Measurements from ENCODE around the gene IDUA. TPM values are rescaled to one million over a fixed set of nuclear protein-coding genes. Genes with fewer than 3 reads are reported as not detected.
A peak's percentile ranks its signal among the peaks of the same experiment; 100 is the strongest.
"Not testable (repeated sequence)": the region's sequence is repeated elsewhere in the genome, so short reads cannot be mapped to it uniquely, and the experiment has no call there.

Gene IDUA
- total RNA-seq, 5 donors from 2014 or later (not counting 1 experiment from before 2014, with no cell fraction given), result 60.4 to 96.5 (median 78.7) TPM

GRCh38 chr4:1050486-1051213, 63.8 kb downstream of the IDUA start:
- no peaks in the 10 kb centered on the region for H3K36me3 Mint-ChIP-seq
- WGBS (ENCODE audit: insufficient coverage), result 88% methylated on average over 33 of the region's 40 CpGs
- Histone ChIP-seq H3K4me3 (ENCODE audit: control insufficient read depth in 1 of 2, extremely low read depth in 1 of 2, low read length in 1 of 2) (no peak overlapping the region), H3K27me3 (replicated peaks in 1 of 2; ENCODE audit: control insufficient read depth in 2 of 2, extremely low read depth in 1 of 2, insufficient read depth in 2 of 2, low read length in 1 of 2) (peaks cover 0 to 60% of the 10 kb centered on the region in 2 experiments), H3K36me3 (ENCODE audit: control insufficient read depth in 2 of 2, extremely low read depth in 1 of 2, insufficient read depth in 1 of 2, low read length in 1 of 2) (no peaks in the 10 kb centered on the region), H3K4me1 (ENCODE audit: control insufficient read depth in 1 of 2, extremely low read depth in 1 of 2, insufficient read depth in 2 of 2, low read length in 2 of 2) (peaks cover 0 to 5% of the 10 kb centered on the region in 2 experiments), H3K27ac (ENCODE audit: low read length) (no peak overlapping the region), H3K9me3 (no peaks in the 10 kb centered on the region)
- CTCF ChIA-PET, result no interaction called here
- H3K9me3 Mint-ChIP-seq, result no peaks in the 10 kb centered on the region
- H3K27me3 Mint-ChIP-seq, result peaks cover 21 to 22% of the 10 kb centered on the region in 2 donors
- POLR2A ChIA-PET, result no interaction called here
- no peak for ATAC-seq (replicated peaks in 1 of 4)
- H3K27ac Mint-ChIP-seq, result no peak overlapping the region
- peak in 1 of 35 experiments; percentile 1 for DNase-seq
- H3K4me3 Mint-ChIP-seq, result no peak overlapping the region
- H3K4me1 Mint-ChIP-seq, result peaks cover 5 to 14% (median 8%) of the 10 kb centered on the region in 3 donors

- DNase-seq (no peak), ATAC-seq (replicated peaks in 1 of 4) (no peak)
- ChIA-PET POLR2A (no interaction called here), CTCF (no interaction called here)
- WGBS (ENCODE audit: insufficient coverage), result 80% methylated on average over 1 of the region's 9 CpGs
- Mint-ChIP-seq H3K9me3 (no peaks in the 10 kb centered on the region), H3K4me1 (peaks cover 14 to 22% (median 16%) of the 10 kb centered on the region in 3 donors), H3K27ac (no peak overlapping the region), H3K4me3 (no peak overlapping the region), H3K27me3 (peaks cover 21 to 24% of the 10 kb centered on the region in 2 donors), H3K36me3 (no peaks in the 10 kb centered on the region)
- Histone ChIP-seq H3K9me3 (no peaks in the 10 kb centered on the region), H3K4me1 (ENCODE audit: control insufficient read depth in 1 of 2, extremely low read depth in 1 of 2, insufficient read depth in 2 of 2, low read length in 2 of 2) (peaks cover 0 to 14% of the 10 kb centered on the region in 2 experiments), H3K27ac (ENCODE audit: low read length) (no peak overlapping the region), H3K4me3 (ENCODE audit: control insufficient read depth in 1 of 2, extremely low read depth in 1 of 2, low read length in 1 of 2) (no peak overlapping the region), H3K27me3 (replicated peaks in 1 of 2; ENCODE audit: control insufficient read depth in 2 of 2, extremely low read depth in 1 of 2, insufficient read depth in 2 of 2, low read length in 1 of 2) (peaks cover 0 to 56% of the 10 kb centered on the region in 2 experiments), H3K36me3 (ENCODE audit: control insufficient read depth in 2 of 2, extremely low read depth in 1 of 2, insufficient read depth in 1 of 2, low read length in 1 of 2) (no peaks in the 10 kb centered on the region)
These were observed 64.6 kb downstream of the IDUA start for GRCh38 chr4:1051472-1051871.

- Mint-ChIP-seq H3K27ac (no peak overlapping the region), H3K4me3 (peak overlapping the region in 1 of 3 donors; percentile 29), H3K9me3 (no peaks in the 10 kb centered on the region), H3K36me3 (no peaks in the 10 kb centered on the region), H3K27me3 (peaks cover 17 to 19% of the 10 kb centered on the region in 2 donors), H3K4me1 (peaks cover 12 to 25% (median 17%) of the 10 kb centered on the region in 3 donors)
- ChIA-PET POLR2A (no interaction called here), CTCF (no interaction called here)
- Histone ChIP-seq H3K27ac (ENCODE audit: low read length) (no peak overlapping the region), H3K9me3 (no peaks in the 10 kb centered on the region), H3K4me1 (ENCODE audit: control insufficient read depth in 1 of 2, extremely low read depth in 1 of 2, insufficient read depth in 2 of 2, low read length in 2 of 2) (peaks cover 0 to 18% of the 10 kb centered on the region in 2 experiments), H3K4me3 (ENCODE audit: control insufficient read depth in 1 of 2, extremely low read depth in 1 of 2, low read length in 1 of 2) (no peak overlapping the region), H3K27me3 (replicated peaks in 1 of 2; ENCODE audit: control insufficient read depth in 2 of 2, extremely low read depth in 1 of 2, insufficient read depth in 2 of 2, low read length in 1 of 2) (peaks cover 0 to 48% of the 10 kb centered on the region in 2 experiments), H3K36me3 (ENCODE audit: control insufficient read depth in 2 of 2, extremely low read depth in 1 of 2, insufficient read depth in 1 of 2, low read length in 1 of 2) (no peaks in the 10 kb centered on the region)
- WGBS (ENCODE audit: insufficient coverage), result 74% methylated on average over 12 of the region's 15 CpGs
- no peak for ATAC-seq (replicated peaks in 1 of 4)
- DNase-seq, result no peak
These were observed 65.4 kb downstream of the IDUA start for GRCh38 chr4:1052231-1052671.

- POLR2A ChIA-PET, result interaction anchor here in 1 of 2 donors (0.7 kb wide), 1 partner anchor 58 kb away, joined by 8 read pairs; no protein-coding TSS in a partner anchor
- H3K27ac Mint-ChIP-seq, result no peak overlapping the region
- Histone ChIP-seq H3K27me3 (replicated peaks in 1 of 2; ENCODE audit: control insufficient read depth in 2 of 2, extremely low read depth in 1 of 2, insufficient read depth in 2 of 2, low read length in 1 of 2) (peaks cover 0 to 42% of the 10 kb centered on the region in 2 experiments), H3K27ac (ENCODE audit: low read length) (no peak overlapping the region), H3K4me1 (ENCODE audit: control insufficient read depth in 1 of 2, extremely low read depth in 1 of 2, insufficient read depth in 2 of 2, low read length in 2 of 2) (peaks cover 0 to 18% of the 10 kb centered on the region in 2 experiments), H3K4me3 (ENCODE audit: control insufficient read depth in 1 of 2, extremely low read depth in 1 of 2, low read length in 1 of 2) (no peak overlapping the region), H3K9me3 (no peaks in the 10 kb centered on the region), H3K36me3 (ENCODE audit: control insufficient read depth in 2 of 2, extremely low read depth in 1 of 2, insufficient read depth in 1 of 2, low read length in 1 of 2) (no peaks in the 10 kb centered on the region)
- H3K4me3 Mint-ChIP-seq, result no peak overlapping the region
- H3K36me3 Mint-ChIP-seq, result no peaks in the 10 kb centered on the region
- WGBS (ENCODE audit: insufficient coverage), result 82% methylated on average over 22 of the region's 24 CpGs
- H3K9me3 Mint-ChIP-seq, result no peaks in the 10 kb centered on the region
- H3K27me3 Mint-ChIP-seq, result peaks cover 10 to 11% of the 10 kb centered on the region in 2 donors
- no peak for DNase-seq
- no peak for ATAC-seq (replicated peaks in 1 of 4)
- CTCF ChIA-PET, result no interaction called here
- H3K4me1 Mint-ChIP-seq, result peaks cover 12 to 19% (median 15%) of the 10 kb centered on the region in 3 donors
These were observed 66.3 kb downstream of the IDUA start for GRCh38 chr4:1053080-1053661.

GRCh38 chr4:1053891-1054290, 67.0 kb downstream of the IDUA start:
- H3K4me3 ChIP-seq (ENCODE audit: control insufficient read depth in 1 of 2, extremely low read depth in 1 of 2, low read length in 1 of 2); H3K27ac Mint-ChIP-seq; CTCF ChIA-PET; H3K9me3 ChIP-seq; H3K9me3 Mint-ChIP-seq; DNase-seq; H3K27ac ChIP-seq (ENCODE audit: low read length); H3K4me3 Mint-ChIP-seq; ATAC-seq (replicated peaks in 1 of 4); H3K36me3 Mint-ChIP-seq; H3K27me3 Mint-ChIP-seq; H3K36me3 ChIP-seq (ENCODE audit: control insufficient read depth in 2 of 2, extremely low read depth in 1 of 2, insufficient read depth in 1 of 2, low read length in 1 of 2): not testable (repeated sequence)
- peaks cover 12 to 19% (median 15%) of the 10 kb centered on the region in 3 donors for H3K4me1 Mint-ChIP-seq
- Histone ChIP-seq H3K27me3 (replicated peaks in 1 of 2; ENCODE audit: control insufficient read depth in 2 of 2, extremely low read depth in 1 of 2, insufficient read depth in 2 of 2, low read length in 1 of 2) (peaks cover 0 to 39% of the 10 kb centered on the region in 2 experiments), H3K4me1 (ENCODE audit: control insufficient read depth in 1 of 2, extremely low read depth in 1 of 2, insufficient read depth in 2 of 2, low read length in 2 of 2) (peaks cover 0 to 18% of the 10 kb centered on the region in 2 experiments)
- WGBS (ENCODE audit: insufficient coverage), result 89% methylated on average over 3 of the region's 7 CpGs
- POLR2A ChIA-PET, result interaction anchor here in 1 of 2 donors (0.7 kb wide), 1 partner anchor 59 kb away, joined by 8 read pairs; no protein-coding TSS in a partner anchor

Data from T-cell (primary cell).